GM23248 (cell line): ENCODE measurements around the gene VPS25. TPM values are rescaled to one million over a fixed set of nuclear protein-coding genes. Genes with fewer than 3 reads are reported as not detected.

Experiments used
- DNase-seq: peaks from one replicate; pipeline ENCODE4 v3.0.0-alpha.2; 2015
- H2AFZ ChIP-seq: fragments of 200-600 bp; sonication (generic); 2 replicates; pipeline ENCODE4 v1.6.1; 2016; ENCODE audit warnings: antibody characterized with exemption
- H3F3A ChIP-seq: fragments of 200-600 bp; sonication (generic); 2 replicates; pipeline ENCODE4 v1.6.1; 2016; ENCODE audit warnings: mild to moderate bottlenecking, antibody characterized with exemption, mixed run types; ENCODE audit not compliant: insufficient read depth
- H3K27ac ChIP-seq: fragments of 200-600 bp; sonication (generic); 2 replicates; pipeline ENCODE4 v1.5.1; 2016; ENCODE audit warnings: mild to moderate bottlenecking
- H3K27me3 ChIP-seq: fragments of 200-600 bp; sonication (generic); replicated peaks from 2 replicates; pipeline ENCODE4 v1.6.1; 2016; ENCODE audit warnings: mild to moderate bottlenecking; ENCODE audit not compliant: insufficient read depth
- H3K36me3 ChIP-seq: fragments of 200-600 bp; sonication (generic); 2 replicates; pipeline ENCODE4 v1.6.1; 2016; ENCODE audit warnings: low read depth, mild to moderate bottlenecking
- H3K4me1 ChIP-seq: fragments of 200-600 bp; sonication (generic); 2 replicates; pipeline ENCODE4 v1.6.1; 2016; ENCODE audit warnings: mild to moderate bottlenecking; ENCODE audit not compliant: insufficient read depth
- H3K4me2 ChIP-seq: fragments of 200-600 bp; sonication (generic); one replicate; pipeline ENCODE4 v1.6.1; 2016; ENCODE audit warnings: mild to moderate bottlenecking; ENCODE audit not compliant: unreplicated experiment
- H3K4me3 ChIP-seq: fragments of 200-600 bp; sonication (generic); 2 replicates; pipeline ENCODE4 v1.5.1; 2016; ENCODE audit warnings: mild to moderate bottlenecking
- H3K79me2 ChIP-seq: fragments of 200-600 bp; sonication (generic); 2 replicates; pipeline ENCODE4 v1.6.1; 2016; ENCODE audit warnings: mild to moderate bottlenecking; ENCODE audit not compliant: insufficient read depth
- H3K9ac ChIP-seq: fragments of 200-600 bp; sonication (generic); 2 replicates; pipeline ENCODE4 v1.6.1; 2016; ENCODE audit warnings: mild to moderate bottlenecking
- H3K9me2 ChIP-seq: fragments of 200-600 bp; sonication (generic); 2 replicates; pipeline ENCODE4 v1.6.1; 2016; ENCODE audit warnings: mixed run types, mild to moderate bottlenecking, moderate library complexity; ENCODE audit not compliant: insufficient read depth
- H3K9me3 ChIP-seq: fragments of 200-600 bp; sonication (generic); one replicate; pipeline ENCODE4 v1.6.1; 2017; ENCODE audit warnings: low read depth
- H4K20me1 ChIP-seq: fragments of 200-600 bp; sonication (generic); 2 replicates; pipeline ENCODE4 v1.6.0; 2016; ENCODE audit not compliant: insufficient read depth
- EZH2 ChIP-seq: fragments of 200-600 bp; sonication (generic); IDR thresholded peaks from 2 replicates; pipeline ENCODE4 v1.6.1; 2018; ENCODE audit warnings: antibody characterized with exemption, mild to moderate bottlenecking; ENCODE audit not compliant: insufficient read depth, poor library complexity, severe bottlenecking
- EZH2phosphoT487 ChIP-seq: fragments of 200-600 bp; sonication (generic); IDR thresholded peaks from 2 replicates; pipeline ENCODE4 v1.6.1; 2018; ENCODE audit warnings: antibody characterized with exemption, moderate library complexity, mild to moderate bottlenecking, low read depth; ENCODE audit not compliant: insufficient read depth
- WGBS, 2 experiments: methylation state at CpG; one replicate each; pipeline ENCODE4 v1.1.6; 2015 to 2017; ENCODE audit warnings: low lambda C conversion rate in 2 of 2, low coverage in 1 of 2; ENCODE audit errors: missing lambda C conversion rate in 2 of 2; 5-methylcytosine and 5-hydroxymethylcytosine counted together
- in situ Hi-C: fragments of 300-500 bp; cut with MboI; formaldehyde crosslinking; loops from 2 replicates; pipeline ENCODE4 v1.15.0; 2020
- polyA plus RNA-seq: library from polyadenylated mRNA; unstranded; fragments of >200 nt; fragmentation: Nextera tagmentation; extraction: Ambion mirVana; gene quantifications from 2 replicates; pipeline ENCODE4 v1.2.1, GENCODE V29; 2016
- total RNA-seq: library from RNA; depleted of rRNA; stranded (reverse); fragments of >200 nt; shearing (Covaris generic); gene quantifications from 2 replicates; pipeline ENCODE4 v1.2.3, GENCODE V29; 2014

The VPS25 gene
- total and polyA plus RNA-seq, 2 experiments from 2014 or later, result 96.0 to 103 TPM

GRCh38 chr17:42775534-42776098 is 2.4 kb downstream of the VPS25 start:
- peaks cover 26% of the 10 kb centered on the region; the same call in 1 of the 2 replicates for H3F3A ChIP-seq
- in situ Hi-C loops, result no loop called here
- TF ChIP-seq EZH2phosphoT487, result no peak
- TF ChIP-seq EZH2, result no peak
- peaks cover 11% of the 10 kb centered on the region; the same call in 1 of the 2 replicates for H3K79me2 ChIP-seq
- no peaks in the 10 kb centered on the region for H3K9me3 ChIP-seq
- no peak overlapping the region for H2AFZ ChIP-seq
- H3K27ac ChIP-seq, result no peak overlapping the region; the same call in 1 of the 2 replicates
- WGBS, 2 experiments, result 70 to 78% methylated on average over 3 of the region's 3 CpGs
- H3K27me3 ChIP-seq, result no peaks in the 10 kb centered on the region
- no peak overlapping the region for H3K4me2 ChIP-seq
- DNase-seq, result peak; percentile 57
- no peak overlapping the region for H3K9ac ChIP-seq
- peaks cover 7% of the 10 kb centered on the region; the same call in 1 of the 2 replicates for H3K36me3 ChIP-seq
- no peaks in the 10 kb centered on the region for H3K9me2 ChIP-seq
- no peaks in the 10 kb centered on the region for H4K20me1 ChIP-seq
- H3K4me1 ChIP-seq, result peaks cover 16% of the 10 kb centered on the region
- no peak overlapping the region for H3K4me3 ChIP-seq

DNA sequence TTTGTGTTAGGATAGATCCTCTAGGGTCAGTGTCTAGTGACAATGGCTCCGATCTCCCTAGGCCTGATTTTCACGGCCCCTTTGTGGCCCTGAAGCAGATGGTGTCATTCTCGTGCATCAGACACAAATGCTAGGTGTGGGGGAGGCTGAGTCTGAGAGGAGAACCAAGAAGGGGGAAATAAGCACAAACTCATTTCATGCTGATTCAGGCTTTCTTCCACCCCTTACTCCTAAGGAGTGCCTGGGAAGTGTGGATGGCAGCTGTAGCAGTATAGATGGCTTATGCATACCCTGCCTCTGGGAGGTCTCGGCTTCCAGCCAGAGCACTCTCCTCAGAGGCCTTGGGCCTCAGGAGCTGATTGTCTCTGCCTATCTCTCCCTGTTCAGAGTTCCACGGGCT is 5.3 kb downstream of the VPS25 start:
- DNase-seq, result no peak
- no peak for TF ChIP-seq EZH2phosphoT487
- TF ChIP-seq EZH2, result no peak
- Histone ChIP-seq H4K20me1 (no peaks in the 10 kb centered on the region), H3K4me1 (peaks cover 25% of the 10 kb centered on the region), H3K4me3 (no peak overlapping the region), H3K79me2 (peaks cover 33% of the 10 kb centered on the region), H3K9ac (no peak overlapping the region), H3K36me3 (peaks cover 7% of the 10 kb centered on the region; the same call in 1 of the 2 replicates), H2AFZ (no peak overlapping the region), H3K9me3 (no peaks in the 10 kb centered on the region), H3K27me3 (no peaks in the 10 kb centered on the region), H3K27ac (no peak overlapping the region), H3K9me2 (no peaks in the 10 kb centered on the region), H3F3A (peaks cover 32% of the 10 kb centered on the region; the same call in 1 of the 2 replicates), H3K4me2 (no peak overlapping the region)
- in situ Hi-C loops, result no loop called here
- 94 to 96% methylated on average over 5 of the region's 5 CpGs for WGBS, 2 experiments

- TF ChIP-seq EZH2 (no peak), EZH2phosphoT487 (no peak)
- Histone ChIP-seq H3K9me2 (no peaks in the 10 kb centered on the region), H2AFZ (no peak overlapping the region; the same call in 1 of the 2 replicates), H3K4me1 (peaks cover 30% of the 10 kb centered on the region), H3K27ac (no peak overlapping the region), H3K27me3 (no peaks in the 10 kb centered on the region), H3K4me3 (peak overlapping the region; percentile 85; the same call in 1 of the 2 replicates), H3K9me3 (no peaks in the 10 kb centered on the region), H3K4me2 (peak overlapping the region; percentile 94), H3K79me2 (peaks cover 33% of the 10 kb centered on the region), H4K20me1 (no peaks in the 10 kb centered on the region), H3K9ac (0 out of 2 replicates have a peak overlapping the region, but pooled peaks have one; percentile 76), H3F3A (peaks cover 24% of the 10 kb centered on the region; the same call in 1 of the 2 replicates), H3K36me3 (peaks cover 7% of the 10 kb centered on the region; the same call in 1 of the 2 replicates)
- in situ Hi-C loops, result no loop called here
- 49 to 70% methylated on average over 3 of the region's 3 CpGs for WGBS, 2 experiments
- no peak for DNase-seq
Observed at GRCh38 chr17:42779304-42779935, 6.2 kb downstream of the VPS25 start.

DNA sequence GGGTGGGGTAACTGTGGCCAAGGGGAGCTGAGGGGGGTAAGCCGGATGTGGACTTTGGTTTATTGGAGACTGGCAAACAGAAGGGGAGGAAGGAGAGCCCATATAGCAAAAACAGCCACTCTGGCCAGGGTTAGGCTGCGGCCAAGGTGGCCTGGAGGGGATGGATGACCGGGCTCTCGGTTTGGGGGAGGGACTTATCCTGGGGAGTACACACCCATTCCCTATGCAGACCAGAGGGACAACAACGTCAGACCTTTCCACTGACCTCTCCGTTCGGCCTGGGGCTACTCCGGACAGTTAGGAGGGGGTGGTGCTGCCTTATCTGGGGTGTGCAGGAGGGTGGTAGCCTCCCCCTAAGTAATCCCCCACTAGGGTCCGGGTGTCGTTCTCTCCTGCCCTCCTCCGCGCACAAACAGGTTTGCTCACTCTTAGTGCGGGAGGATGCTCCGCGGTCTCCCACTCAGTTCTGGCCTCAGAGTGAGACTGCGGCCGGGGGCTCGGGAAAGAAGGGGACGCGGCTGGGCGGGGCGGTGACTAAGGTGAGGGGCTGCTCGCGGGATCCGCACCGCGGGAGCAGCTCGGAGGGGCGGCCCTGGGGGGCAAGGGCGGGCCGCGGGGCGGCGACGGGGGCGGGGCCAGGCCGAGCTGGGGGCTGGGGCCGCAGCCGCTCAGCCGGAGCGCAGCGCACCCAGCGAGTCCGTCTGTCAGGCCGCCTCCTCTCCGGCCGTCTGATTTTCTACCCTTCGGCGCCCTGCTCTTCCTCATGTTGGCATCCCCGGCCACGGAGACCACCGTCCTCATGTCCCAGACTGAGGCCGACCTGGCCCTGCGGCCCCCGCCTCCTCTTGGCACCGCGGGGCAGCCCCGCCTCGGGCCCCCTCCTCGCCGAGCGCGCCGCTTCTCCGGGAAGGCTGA is 6.9 kb downstream of the VPS25 start, which contains the start of gene WNK4:
TSS of gene WNK4 (plus strand) at position 675 of the 915 bp plus-strand sequence. CDS start at position 764, 89 bp downstream.
- H3K27ac ChIP-seq, result peak within 1 kb of the TSS; percentile 40
- H3K79me2 ChIP-seq, result peaks cover 27% of the 10 kb centered on the region
- H3K36me3 ChIP-seq, result peaks cover 7% of the 10 kb centered on the region; the same call in 1 of the 2 replicates
- H3F3A ChIP-seq, result peaks cover 16% of the 10 kb centered on the region; the same call in 1 of the 2 replicates
- peak within 1 kb of the TSS; percentile 94 for H3K4me2 ChIP-seq
- TF ChIP-seq EZH2phosphoT487, result no peak
- no peak for TF ChIP-seq EZH2
- in situ Hi-C loops, result no loop called here
- H4K20me1 ChIP-seq, result no peaks in the 10 kb centered on the region
- H3K4me1 ChIP-seq, result peaks cover 24% of the 10 kb centered on the region
- H3K9me3 ChIP-seq, result no peaks in the 10 kb centered on the region
- peak within 1 kb of the TSS; percentile 65 for H2AFZ ChIP-seq
- 5 to 9% methylated on average over 27 to 51 of the region's 65 CpGs for WGBS, 2 experiments
- peak; percentile 67 for DNase-seq
- peak within 1 kb of the TSS; percentile 85 for H3K4me3 ChIP-seq
- no peaks in the 10 kb centered on the region for H3K27me3 ChIP-seq
- H3K9ac ChIP-seq, result peak within 1 kb of the TSS; percentile 76
- no peaks in the 10 kb centered on the region for H3K9me2 ChIP-seq
